Astrocyte (in vitro differentiated cells and primary cell): ENCODE data around the gene COPE. TPM values are rescaled to one million over a fixed set of nuclear protein-coding genes. Genes with fewer than 3 reads are reported as not detected.

Experiments used
- DNase-seq: peaks from one replicate; pipeline ENCODE4 v3.0.0-alpha.2; 2010; ENCODE audit warnings: low read depth
- FAIRE-seq: peaks from 2 replicates; lab custom pipeline; 2011; peaks lifted over from hg19 to GRCh38; lab: Jason Lieb, UNC
- H2AFZ ChIP-seq: 2 replicates; pipeline ENCODE4 v1.6.0; 2012; ENCODE audit warnings: low read depth, low read length, inconsistent platforms
- H3K27ac ChIP-seq: 2 replicates; pipeline ENCODE4 v1.5.1; 2011; ENCODE audit warnings: low read depth, low read length, inconsistent platforms
- H3K27me3 ChIP-seq: 2 replicates; pipeline ENCODE4 v1.6.0; 2011; ENCODE audit warnings: low read length, inconsistent platforms; ENCODE audit not compliant: insufficient read depth
- H3K36me3 ChIP-seq: 2 replicates; pipeline ENCODE4 v1.5.1; 2011; ENCODE audit warnings: low read length, inconsistent platforms; ENCODE audit not compliant: insufficient read depth
- H3K4me1 ChIP-seq: 2 replicates; pipeline ENCODE4 v1.5.1; 2011; ENCODE audit warnings: low read length, inconsistent platforms; ENCODE audit not compliant: insufficient read depth
- H3K4me2 ChIP-seq: 2 replicates; pipeline ENCODE4 v1.6.0; 2012; ENCODE audit warnings: low read length, inconsistent platforms
- H3K4me3 ChIP-seq: 2 replicates; pipeline ENCODE4 v1.5.1; 2011; ENCODE audit warnings: low read depth, mild to moderate bottlenecking, low read length, inconsistent platforms; ENCODE audit not compliant: insufficient read depth
- H3K79me2 ChIP-seq: 2 replicates; pipeline ENCODE4 v1.6.0; 2012; ENCODE audit warnings: mild to moderate bottlenecking, low read length, inconsistent platforms; ENCODE audit not compliant: insufficient read depth
- H3K9ac ChIP-seq: 2 replicates; pipeline ENCODE4 v1.6.0; 2012; ENCODE audit warnings: mild to moderate bottlenecking, low read length, inconsistent platforms
- H3K9me3 ChIP-seq: 2 replicates; pipeline ENCODE4 v1.5.1; 2012; ENCODE audit warnings: low read depth, mild to moderate bottlenecking, low read length, inconsistent platforms; ENCODE audit not compliant: insufficient read depth
- H4K20me1 ChIP-seq: 2 replicates; pipeline ENCODE4 v1.6.0; 2012; ENCODE audit warnings: low read length, inconsistent platforms; ENCODE audit not compliant: insufficient read depth
- H3K27ac Mint-ChIP-seq: one replicate; pipeline ENCODE4 v1.8.0; 2021; ENCODE audit warnings: mild to moderate bottlenecking, mixed read lengths; ENCODE audit not compliant: unreplicated experiment
- H3K27me3 Mint-ChIP-seq: one replicate; pipeline ENCODE4 v1.8.0; 2021; ENCODE audit warnings: low read depth, mixed read lengths; ENCODE audit not compliant: unreplicated experiment
- H3K36me3 Mint-ChIP-seq: one replicate; pipeline ENCODE4 v1.8.0; 2021; ENCODE audit warnings: low read depth, mixed read lengths; ENCODE audit not compliant: unreplicated experiment
- H3K4me1 Mint-ChIP-seq: one replicate; pipeline ENCODE4 v1.8.0; 2021; ENCODE audit warnings: low read depth, mixed read lengths; ENCODE audit not compliant: unreplicated experiment
- H3K4me3 Mint-ChIP-seq: one replicate; pipeline ENCODE4 v1.8.0; 2021; ENCODE audit warnings: mild to moderate bottlenecking, moderate library complexity, mixed read lengths; ENCODE audit not compliant: unreplicated experiment
- H3K9me3 Mint-ChIP-seq: one replicate; pipeline ENCODE4 v1.8.0; 2021; ENCODE audit warnings: mild to moderate bottlenecking, mixed read lengths; ENCODE audit not compliant: unreplicated experiment
- EZH2 ChIP-seq: IDR thresholded peaks from 2 replicates; pipeline ENCODE4 v1.6.1; 2012; ENCODE audit warnings: mild to moderate bottlenecking, low read length, inconsistent platforms; ENCODE audit not compliant: insufficient read depth
- total RNA-seq: library from RNA; stranded (reverse); gene quantifications from 2 replicates; pipeline ENCODE4 v1.2.1, GENCODE V29; 2021
- TF ChIP-seq, protein P1 (sequence below): IDR thresholded peaks from 2 replicates; pipeline ENCODE4 v1.5.1; 2011; ENCODE audit warnings: low read depth, mild to moderate bottlenecking, inconsistent platforms, low read length, moderate library complexity; ENCODE audit not compliant: insufficient read depth

COPE gene
- total RNA-seq, 1 donor from 2014 or later: 298 TPM

GRCh38 chr19:18905513-18906236 lies 13.5 kb downstream of the COPE start:
- no peak for DNase-seq
- H3K79me2 ChIP-seq: peaks cover 4% of the 10 kb centered on the region
- no peak for FAIRE-seq
- H3K27ac ChIP-seq: no peak overlapping the region
- no peak overlapping the region for H3K9ac ChIP-seq
- H3K4me1 ChIP-seq: no peaks in the 10 kb centered on the region
- H2AFZ ChIP-seq: no peak overlapping the region
- H3K9me3 Mint-ChIP-seq: no peaks in the 10 kb centered on the region
- no peaks in the 10 kb centered on the region for H3K27me3 Mint-ChIP-seq
- TF ChIP-seq, protein P1, sequence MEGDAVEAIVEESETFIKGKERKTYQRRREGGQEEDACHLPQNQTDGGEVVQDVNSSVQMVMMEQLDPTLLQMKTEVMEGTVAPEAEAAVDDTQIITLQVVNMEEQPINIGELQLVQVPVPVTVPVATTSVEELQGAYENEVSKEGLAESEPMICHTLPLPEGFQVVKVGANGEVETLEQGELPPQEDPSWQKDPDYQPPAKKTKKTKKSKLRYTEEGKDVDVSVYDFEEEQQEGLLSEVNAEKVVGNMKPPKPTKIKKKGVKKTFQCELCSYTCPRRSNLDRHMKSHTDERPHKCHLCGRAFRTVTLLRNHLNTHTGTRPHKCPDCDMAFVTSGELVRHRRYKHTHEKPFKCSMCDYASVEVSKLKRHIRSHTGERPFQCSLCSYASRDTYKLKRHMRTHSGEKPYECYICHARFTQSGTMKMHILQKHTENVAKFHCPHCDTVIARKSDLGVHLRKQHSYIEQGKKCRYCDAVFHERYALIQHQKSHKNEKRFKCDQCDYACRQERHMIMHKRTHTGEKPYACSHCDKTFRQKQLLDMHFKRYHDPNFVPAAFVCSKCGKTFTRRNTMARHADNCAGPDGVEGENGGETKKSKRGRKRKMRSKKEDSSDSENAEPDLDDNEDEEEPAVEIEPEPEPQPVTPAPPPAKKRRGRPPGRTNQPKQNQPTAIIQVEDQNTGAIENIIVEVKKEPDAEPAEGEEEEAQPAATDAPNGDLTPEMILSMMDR: no peak
- TF ChIP-seq EZH2: no peak
- H3K36me3 Mint-ChIP-seq: peaks cover 5% of the 10 kb centered on the region
- H3K27ac Mint-ChIP-seq: no peak overlapping the region
- peaks cover 67% of the 10 kb centered on the region for H4K20me1 ChIP-seq
- H3K4me3 ChIP-seq: no peak overlapping the region
- no peak overlapping the region for H3K4me3 Mint-ChIP-seq
- H3K27me3 ChIP-seq: no peaks in the 10 kb centered on the region
- no peak overlapping the region for H3K4me2 ChIP-seq
- H3K9me3 ChIP-seq: no peaks in the 10 kb centered on the region
- peaks cover 7% of the 10 kb centered on the region for H3K36me3 ChIP-seq
- no peaks in the 10 kb centered on the region for H3K4me1 Mint-ChIP-seq

- Histone ChIP-seq H2AFZ (no peak overlapping the region), H3K4me1 (no peaks in the 10 kb centered on the region), H3K27ac (no peak overlapping the region), H3K79me2 (peaks cover 4% of the 10 kb centered on the region), H3K9ac (no peak overlapping the region), H3K27me3 (no peaks in the 10 kb centered on the region), H3K9me3 (no peaks in the 10 kb centered on the region), H3K36me3 (peaks cover 5% of the 10 kb centered on the region), H4K20me1 (peaks cover 69% of the 10 kb centered on the region), H3K4me3 (no peak overlapping the region), H3K4me2 (no peak overlapping the region)
- DNase-seq (no peak), FAIRE-seq (no peak)
- TF ChIP-seq, protein P1: no peak
- TF ChIP-seq EZH2: no peak
- Mint-ChIP-seq H3K4me3 (no peak overlapping the region), H3K9me3 (no peaks in the 10 kb centered on the region), H3K27ac (peak overlapping the region; percentile 53), H3K36me3 (peaks cover 7% of the 10 kb centered on the region), H3K27me3 (no peaks in the 10 kb centered on the region), H3K4me1 (no peaks in the 10 kb centered on the region)
Measured at GRCh38 chr19:18905058-18905456, 14.1 kb downstream of the COPE start.
